HG02840 (cell line): ENCODE measurements around the gene TMEM106B.
"Not testable (repeated sequence)": the region's sequence is repeated elsewhere in the genome, so short reads cannot be mapped to it uniquely, and the experiment has no call there.

Source experiments
- ATAC-seq: cut with Tn5 transposase; IDR thresholded peaks from one replicate; pipeline ENCODE4 v1.9.1; 2021; ENCODE audit warnings: mild to moderate bottlenecking, moderate library complexity, moderate number of reproducible peaks; ENCODE audit not compliant: unreplicated experiment, low FRiP score

TMEM106B gene

DNA sequence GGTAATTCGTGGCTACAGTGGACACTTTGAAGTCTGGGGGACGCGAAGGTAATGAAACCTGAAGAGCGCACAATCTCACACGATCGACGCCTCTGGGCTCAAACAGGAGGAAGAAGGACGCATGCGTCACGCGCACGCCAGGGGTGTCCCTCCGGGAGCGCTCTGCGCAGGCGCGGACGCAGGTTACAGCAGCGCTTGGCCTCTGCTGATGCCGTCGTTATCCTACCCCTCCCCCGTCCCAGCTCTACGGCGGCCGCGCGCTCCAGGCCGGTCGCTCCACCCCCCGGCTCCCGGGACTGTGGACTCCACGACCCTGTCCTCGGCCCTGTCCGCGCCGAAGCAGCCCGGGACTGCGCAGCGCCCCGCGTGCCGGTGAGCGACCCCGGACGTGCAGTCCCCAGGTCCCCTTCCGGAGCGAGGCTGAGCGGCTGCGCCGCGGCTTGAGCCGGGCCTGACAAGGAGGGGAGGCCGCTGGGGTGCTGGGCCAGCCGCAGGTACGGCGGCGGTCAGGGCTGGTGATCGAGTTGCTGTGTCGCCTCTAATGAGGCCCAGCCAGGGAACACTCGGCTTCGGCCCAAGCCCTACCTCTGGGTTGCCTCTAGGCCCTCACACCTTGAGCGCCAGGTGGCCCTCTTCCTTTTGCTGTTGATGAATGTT lies at the start of gene TMEM106B:
TMEM106B (plus strand) TSS at position 241 of the 657 bp plus-strand sequence. CDS start 3,517 bp downstream, outside the sequence.
- peak; percentile 98 for ATAC-seq

DNA sequence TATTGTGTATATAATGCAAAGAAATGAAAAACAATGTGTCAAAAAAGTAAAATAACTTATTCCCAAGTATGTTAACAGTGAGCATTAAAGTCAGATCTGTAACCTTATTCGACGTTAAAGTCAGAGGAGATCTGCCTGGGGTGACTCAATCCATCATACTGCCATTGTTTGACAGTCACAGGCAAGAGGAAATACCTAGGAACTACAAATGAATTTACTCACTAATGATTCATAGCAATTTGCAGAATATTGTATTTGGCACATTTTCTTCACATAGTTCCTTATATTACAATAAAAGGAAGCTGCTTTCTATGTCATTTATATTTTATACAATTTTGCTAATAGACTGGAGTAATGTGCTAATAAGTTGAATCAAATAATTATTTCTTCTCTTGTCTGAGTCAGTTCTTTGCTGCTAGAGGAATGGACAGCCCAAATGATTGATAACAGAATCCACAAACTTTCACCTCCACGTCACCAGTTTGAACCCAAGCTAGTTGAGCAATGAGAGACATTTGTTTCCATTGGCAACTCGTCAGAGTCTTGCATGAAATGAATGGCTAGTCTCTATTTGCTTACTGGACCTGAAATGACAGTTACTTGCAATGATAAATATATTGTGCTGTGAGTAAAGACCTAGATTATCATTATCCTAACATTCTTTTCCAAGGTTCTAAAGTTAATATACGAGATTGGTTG lies 48.5 kb upstream of the TMEM106B start:
- ATAC-seq, result no peak

DNA sequence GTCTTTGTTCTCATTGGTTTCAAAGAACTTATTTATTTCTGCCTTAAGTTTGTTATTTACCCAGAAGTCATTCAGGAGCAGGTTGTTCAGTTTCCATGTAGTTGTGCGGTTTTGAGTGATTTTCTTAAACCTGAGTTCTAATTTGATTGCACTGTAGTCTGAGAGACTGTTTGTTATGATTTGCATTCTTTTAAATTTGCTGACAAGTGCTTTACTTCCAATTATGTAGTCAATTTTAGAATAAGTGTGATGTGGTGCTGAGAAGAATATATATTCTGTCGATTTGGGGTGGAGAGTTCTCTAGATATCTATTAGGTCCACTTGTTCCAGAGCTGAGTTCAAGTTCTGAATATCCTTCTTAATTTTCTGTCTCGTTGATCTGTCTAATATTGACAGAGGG lies 43.0 kb upstream of the TMEM106B start:
- ATAC-seq, result not testable (repeated sequence)

DNA sequence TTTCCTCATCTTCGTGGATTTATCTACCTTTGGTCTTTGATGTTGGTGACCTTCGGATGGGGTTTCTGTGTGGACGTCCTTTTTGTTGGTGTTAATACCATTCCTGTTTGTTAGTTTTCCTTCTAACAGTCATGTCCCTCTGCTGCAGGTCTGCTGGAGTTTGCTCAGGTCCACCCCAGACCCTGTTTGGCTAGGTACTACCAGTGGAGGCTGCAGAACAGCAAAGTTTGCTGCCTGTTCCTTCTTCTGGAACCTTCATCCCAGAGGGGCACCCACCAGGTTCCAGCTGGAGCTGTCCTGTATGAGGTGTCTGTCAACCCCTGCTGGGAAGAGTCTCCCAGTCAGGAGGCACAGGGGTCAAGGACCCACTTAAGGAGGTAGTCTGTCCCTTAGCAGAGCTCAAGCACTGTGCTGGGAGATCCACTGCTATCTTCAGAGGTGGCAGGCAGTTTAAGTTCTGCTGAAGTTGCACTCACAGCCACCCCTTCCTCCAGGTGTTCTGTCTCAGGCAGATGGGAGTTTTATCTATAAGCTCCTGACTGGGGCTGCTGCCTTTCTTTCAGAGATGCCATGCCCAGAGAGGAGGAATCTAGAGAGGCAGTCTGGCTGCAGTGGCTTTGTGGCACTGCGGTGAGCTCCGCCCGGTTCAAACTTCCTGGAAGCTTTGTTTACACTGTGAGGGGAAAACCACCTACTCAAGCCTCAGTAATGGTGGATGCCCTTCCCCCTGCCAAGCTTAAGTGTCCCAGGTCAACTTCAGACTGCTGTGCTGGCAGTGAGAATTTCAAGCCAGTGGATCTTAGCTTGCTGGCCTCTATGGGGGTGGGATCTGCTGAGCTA lies 40.9 kb upstream of the TMEM106B start:
- ATAC-seq, result not testable (repeated sequence)

DNA sequence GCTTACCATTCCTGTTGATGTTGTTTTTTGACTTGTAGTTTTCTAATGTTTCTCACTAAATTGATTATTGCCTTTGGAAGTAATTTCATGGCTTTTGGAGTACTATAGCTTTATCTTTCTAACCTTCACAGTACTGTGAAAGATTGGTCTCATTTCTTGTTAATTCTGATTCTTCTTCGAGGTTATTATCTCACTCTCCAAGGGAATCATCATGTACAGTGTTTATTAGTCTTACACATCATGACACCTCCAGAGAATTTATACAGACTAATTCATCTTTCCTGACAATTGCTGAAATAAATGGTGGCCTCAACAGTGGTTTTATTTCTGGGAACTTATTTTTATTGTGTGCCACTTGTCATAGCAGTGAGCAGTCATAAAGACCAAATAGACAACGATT lies 37.4 kb upstream of the TMEM106B start:
- no peak for ATAC-seq

DNA sequence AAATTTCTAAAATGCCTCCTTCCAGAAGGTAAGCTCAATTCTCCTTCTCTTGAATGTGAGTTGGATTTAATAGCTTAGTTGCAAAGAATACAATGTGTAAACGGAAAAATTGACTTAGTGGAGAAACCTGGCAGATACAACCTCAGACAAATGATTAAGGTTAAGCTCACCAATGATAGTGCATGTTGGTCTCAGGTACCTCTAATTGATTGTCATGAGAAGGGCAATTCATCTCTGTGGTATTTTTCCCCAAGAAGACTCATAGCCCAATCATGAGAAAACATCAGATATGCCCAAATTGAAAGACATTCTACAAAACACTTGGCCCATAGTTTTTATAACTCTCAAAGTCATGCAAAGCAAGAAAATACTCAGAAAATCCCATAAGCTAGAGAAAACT lies 36.2 kb upstream of the TMEM106B start:
- ATAC-seq, result no peak

GRCh38 chr7:12178317-12178716 lies 32.8 kb upstream of the TMEM106B start:
- no peak for ATAC-seq

DNA sequence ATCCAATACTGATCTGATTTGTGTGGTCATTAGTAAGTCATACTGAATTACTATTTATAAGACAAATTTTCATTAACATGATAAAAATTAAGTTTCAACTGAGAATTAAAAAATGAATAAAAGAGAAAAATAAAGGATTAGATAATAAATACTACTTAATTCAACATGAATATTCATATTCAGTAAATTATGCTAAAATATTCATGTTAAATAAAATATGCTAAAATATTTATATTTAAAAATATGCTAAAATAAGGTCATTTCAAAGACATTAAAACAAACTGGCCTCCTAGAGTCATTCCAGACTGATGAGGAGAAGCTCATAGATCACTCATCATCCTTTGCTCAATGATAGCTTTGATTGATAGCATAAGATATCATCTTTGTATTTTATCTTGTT lies 16.7 kb upstream of the TMEM106B start:
- no peak for ATAC-seq

GRCh38 chr7:12196386-12196785 lies 14.7 kb upstream of the TMEM106B start:
- ATAC-seq, result no peak

DNA sequence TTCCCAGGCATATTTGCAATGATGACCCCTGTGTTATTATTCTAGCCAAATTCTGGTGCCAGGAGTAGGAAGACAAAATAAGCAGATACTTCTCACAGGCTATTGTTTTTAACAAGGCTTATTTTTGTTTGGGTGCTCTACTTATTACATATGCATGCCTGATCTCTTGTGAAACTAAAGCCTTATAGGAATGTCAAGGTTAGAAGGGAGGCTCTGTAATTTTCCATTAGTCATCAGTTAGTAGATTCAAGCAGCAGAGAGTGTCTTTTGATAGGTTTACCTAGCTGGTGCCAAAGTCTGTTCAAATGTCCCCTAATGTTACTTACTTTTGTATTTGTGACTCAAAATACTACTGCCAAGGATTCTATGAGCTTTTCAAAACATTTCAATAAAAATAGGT lies 11.7 kb upstream of the TMEM106B start:
- no peak for ATAC-seq

GRCh38 chr7:12207046-12207445 lies 4.0 kb upstream of the TMEM106B start:
- no peak for ATAC-seq

- ATAC-seq, result no peak
Measured at GRCh38 chr7:12209221-12209620, 1.9 kb upstream of the TMEM106B start.

- peak; percentile 35 for ATAC-seq
Measured at GRCh38 chr7:12210179-12211053, 678 bp upstream of the TMEM106B start.

DNA sequence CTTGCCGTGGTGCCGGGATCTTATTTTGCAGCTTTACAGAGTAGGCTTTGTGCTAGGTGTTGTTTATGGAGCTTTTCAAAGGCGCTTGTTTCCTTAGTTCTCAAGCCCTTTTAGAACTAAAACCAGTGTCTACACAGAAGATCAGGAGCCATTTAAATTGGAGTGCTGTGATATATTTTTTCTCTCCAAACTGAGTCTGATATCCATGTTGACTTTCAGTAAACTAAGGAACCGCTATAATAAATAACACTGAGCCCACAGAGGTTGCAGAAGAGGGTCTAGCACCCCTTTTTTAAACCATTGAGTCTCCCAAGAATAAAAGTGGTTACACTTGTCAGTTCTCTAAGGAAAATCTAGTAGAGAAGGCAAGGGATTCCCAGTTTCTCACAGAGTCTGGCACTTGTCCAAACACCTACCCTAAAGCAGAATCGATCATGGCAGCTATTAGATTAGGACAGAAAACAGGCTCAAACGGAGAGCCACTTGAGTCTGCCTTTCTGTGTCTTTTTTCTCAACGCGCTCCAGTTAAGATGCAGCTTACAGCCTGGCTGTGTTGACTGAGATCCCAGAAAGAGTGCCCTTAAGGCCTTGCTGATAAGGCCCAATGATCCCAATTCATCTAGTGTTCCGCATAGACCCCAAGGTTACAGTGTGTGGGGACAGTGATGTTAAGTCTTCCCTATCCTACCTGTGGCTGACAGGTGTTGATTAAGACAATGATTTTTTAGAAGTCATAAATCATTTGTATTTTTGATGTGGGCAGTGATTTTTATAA lies 804 bp downstream of the TMEM106B start:
- no peak for ATAC-seq

GRCh38 chr7:12217311-12217710 lies 6.2 kb downstream of the TMEM106B start:
- ATAC-seq, result no peak

DNA sequence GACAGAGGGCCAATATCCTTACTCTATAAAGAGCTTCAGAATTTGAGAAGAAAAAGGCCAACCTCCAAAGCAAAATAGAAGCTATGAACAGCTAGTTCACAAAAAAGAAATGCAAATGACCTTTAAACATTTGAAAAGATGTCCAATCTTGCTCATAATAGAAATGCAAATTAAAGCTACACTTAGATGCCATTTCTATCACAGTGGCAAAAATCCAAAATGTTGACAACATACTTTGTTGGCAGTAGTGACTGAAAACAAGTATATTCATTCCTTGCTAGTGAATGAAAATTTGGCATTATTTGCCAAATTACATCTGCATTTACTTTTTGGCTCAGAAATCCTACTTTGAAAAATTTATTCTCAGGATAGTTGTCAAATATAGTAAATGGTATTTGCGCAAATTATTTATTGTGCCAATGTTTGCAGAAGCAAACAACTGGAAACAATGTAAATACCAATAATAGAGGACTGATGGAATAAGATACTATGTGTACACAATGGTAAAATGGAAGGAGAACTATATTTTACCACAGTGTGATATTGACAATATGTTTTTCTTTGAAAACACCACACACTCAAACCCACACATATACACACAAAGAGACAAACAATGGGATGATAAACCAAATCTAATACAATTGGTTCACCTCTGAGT lies 9.4 kb downstream of the TMEM106B start:
- ATAC-seq, result no peak

GRCh38 chr7:12221414-12221813 lies 10.3 kb downstream of the TMEM106B start:
- no peak for ATAC-seq

GRCh38 chr7:12222889-12223579 lies 11.9 kb downstream of the TMEM106B start:
- ATAC-seq, result no peak
